GM21717 (cell line): ENCODE data around the gene KRT27.

Experiments
- ATAC-seq: cut with Tn5 transposase; IDR thresholded peaks from one replicate; pipeline ENCODE4 v1.9.1; 2021; ENCODE audit warnings: mild to moderate bottlenecking, moderate library complexity; ENCODE audit not compliant: unreplicated experiment

Gene KRT27

DNA sequence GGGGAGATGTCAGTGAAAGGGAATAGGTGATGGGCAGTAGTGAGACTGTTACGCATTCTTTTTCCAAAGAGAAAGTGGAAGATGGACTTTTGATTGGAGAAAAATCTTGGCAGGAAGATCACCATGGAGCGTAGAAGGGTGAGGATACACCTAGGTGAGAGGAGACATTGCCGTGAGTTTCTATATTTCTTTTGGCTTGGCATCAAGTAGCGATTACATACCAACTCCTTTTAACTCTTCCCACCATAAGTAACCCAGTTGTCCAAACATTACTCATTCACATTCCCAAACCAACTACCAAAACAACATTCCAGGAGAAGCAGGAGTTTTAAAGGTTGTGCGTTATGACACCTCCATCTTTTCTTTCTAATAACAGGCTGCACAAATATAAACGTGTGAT, 28.1 kb upstream of the KRT27 start:
- no peak for ATAC-seq

DNA sequence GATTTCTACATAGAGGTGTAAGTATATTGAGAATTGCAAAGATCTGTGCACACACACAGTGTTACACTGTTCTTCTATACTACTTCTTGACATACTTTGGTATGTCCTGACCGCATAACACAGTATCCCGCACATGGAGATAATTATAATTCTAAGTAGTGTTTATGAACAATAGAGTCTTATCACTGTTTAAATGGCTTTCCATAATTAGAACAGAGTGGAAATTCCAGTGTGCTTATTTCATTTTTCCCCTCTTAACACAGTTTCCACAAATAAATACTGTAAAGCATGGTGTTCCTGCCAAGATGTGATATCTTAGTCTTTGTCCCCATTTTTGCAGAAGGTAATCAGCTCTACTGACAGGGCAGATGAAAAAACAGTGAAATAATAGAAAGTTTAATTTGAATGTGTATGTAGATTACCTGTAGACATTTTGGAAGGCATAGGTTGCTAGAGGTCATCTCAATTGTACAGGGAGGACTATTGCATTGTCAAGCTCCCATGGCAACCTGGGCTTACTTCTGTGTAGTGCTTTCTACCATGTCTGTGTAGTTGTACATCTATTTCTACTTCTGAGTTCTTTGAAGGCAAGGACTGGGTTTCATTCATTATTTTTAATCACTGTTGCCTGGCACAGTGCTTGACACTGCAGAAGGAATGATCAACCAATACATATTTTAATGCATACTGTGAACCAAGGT, 27.5 kb upstream of the KRT27 start:
- ATAC-seq, result no peak

DNA sequence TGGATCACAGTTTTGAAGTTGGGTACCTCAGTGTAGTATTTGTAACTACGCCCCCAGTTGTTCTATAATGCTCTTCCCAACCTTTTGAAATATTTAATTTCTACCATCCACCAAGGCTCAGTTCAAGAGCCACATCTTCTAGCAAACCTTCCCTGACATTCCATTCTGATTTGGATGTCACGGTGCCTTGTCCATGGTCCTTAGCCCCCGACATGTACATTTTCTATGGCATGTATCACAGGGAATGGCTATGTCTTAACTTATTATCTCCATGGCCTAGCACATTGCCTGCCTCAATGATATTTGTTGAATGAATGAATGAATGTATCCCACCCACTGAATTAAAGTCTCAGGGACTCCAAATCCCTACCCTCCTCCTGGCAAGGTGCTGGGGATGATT, 23.8 kb upstream of the KRT27 start:
- ATAC-seq, result no peak

DNA sequence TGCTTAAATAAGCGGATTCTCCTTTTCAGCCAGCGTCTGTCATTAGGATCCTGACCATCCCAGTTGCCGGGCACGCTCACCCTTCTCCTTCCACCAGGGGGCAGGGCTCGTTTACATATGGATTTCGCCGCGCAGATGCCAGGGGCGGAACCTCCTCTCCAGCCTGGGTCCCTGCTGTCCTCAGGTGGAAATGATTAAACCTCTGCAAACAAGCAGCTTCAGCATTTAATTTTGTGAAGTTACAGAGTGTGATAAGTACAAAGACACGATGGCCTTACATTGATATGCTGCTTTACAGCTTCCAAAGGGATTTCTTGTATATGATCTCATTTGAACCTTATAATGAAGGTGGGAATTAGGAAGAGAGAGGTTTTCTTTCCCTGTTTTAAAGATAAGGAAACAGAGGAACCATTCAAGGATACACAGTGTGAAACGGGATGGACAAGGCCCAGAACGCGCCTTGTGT, 21.3 kb upstream of the KRT27 start:
- no peak for ATAC-seq

DNA sequence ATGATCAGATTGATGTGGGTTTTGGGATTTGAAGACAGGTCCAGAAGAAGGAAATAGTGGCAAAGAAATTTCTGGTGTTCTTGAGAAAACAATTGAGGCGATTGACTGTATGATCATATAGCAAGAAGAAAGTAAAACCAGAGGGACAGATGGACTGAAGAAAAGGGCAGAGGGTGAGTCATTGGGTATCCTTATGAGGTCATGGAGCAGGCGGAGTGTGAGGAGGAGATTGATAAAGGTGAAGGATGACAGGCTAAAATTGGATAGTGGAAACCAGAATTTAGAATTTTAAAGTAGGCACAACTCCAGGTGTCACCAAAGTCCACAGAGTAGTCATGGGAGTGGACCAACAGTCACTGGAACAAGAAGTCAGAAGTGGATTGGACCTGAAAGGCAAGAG, 18.8 kb upstream of the KRT27 start:
- no peak for ATAC-seq

DNA sequence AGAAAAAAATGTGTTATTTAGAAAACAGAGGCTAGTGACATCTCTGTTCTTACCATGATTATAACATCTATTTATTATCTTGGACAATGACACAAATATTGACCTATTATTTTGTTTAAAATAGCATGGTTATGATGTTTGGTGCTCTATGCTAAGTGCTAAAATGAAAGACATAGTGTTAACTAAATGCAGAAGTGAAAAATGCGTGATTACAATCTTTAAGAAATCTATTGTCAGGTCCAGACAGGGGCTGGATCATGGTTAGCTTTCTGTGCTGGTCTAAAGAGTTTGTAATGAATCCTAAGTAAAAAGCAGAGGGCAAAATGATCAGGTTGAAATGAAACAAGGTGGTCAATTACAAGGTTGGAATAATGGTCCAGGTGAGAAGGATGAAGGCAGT, 18.0 kb upstream of the KRT27 start:
- no peak for ATAC-seq

DNA sequence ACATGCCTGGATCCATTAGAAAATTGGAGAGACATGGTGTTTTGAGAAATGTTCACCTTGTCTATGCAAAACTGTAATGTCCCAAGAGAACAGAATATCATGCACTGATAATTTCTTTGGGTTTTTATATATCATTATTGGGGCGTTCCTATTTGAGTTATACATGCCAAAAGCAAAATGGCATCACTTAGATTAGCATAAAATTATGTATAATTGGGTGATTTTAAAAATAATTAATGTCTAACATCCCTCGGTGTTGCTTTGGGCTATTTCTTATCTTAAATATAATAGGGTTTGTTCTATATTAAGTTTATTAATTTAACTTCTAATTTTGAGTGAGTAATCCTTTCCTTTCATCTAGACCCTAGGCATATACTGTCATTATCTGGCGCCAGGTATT, 17.5 kb upstream of the KRT27 start, which contains the start of gene KRT28:
Gene KRT28, minus strand, starts transcription at position 101 of the 400 bp plus-strand sequence. Its CDS starts 66 bp downstream, at position 35.
- no peak for ATAC-seq

DNA sequence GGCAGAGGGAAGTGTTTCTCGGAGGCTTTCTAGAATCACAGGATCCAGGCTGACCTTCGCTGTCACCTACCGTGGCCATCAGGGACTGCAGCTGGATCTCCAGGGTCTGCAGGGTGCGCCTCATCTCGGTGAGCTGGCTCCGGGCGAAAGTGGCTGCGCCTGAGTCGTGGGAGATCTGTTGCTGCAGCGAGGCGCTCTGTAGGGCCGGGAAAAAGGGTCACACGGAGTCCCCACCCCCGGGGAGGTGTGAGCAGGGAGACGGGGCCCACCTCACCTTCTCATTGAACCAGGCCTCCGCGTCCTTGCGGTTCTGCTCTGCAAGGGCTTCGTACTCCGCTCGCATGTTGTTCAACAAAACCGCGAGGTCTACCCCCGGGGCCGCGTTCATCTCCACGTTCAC, 14.5 kb upstream of the KRT27 start:
- ATAC-seq, result no peak

DNA sequence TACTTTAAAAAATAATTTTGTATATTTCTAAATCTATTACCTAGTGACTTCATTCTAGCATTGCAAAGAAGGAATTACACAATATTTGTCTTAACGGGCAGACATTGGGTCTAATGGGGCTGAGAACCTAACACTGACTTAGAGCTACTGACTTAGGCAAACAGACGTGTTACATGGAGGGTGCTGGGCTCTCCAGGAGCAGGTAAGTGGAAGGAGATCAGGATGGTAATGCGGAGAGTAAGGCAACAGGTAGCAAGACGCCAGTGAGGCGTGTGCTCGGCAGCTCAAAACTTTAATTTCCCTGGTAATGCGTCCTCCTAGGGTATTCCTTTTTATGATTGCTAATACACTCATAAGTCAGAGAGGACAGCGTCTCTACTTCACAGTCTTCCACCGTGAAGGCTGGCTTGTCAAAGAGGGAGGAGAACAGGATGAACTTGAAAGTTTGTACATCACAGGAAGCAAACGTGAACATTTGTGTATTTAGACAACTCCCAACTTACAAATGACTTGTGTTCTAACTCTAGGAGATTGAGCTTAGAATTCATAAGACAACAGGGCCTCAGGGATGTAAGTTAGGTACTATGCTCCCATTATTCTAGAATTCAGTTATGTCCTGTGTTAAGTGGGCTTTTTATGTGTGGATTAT, 12.8 kb upstream of the KRT27 start:
- no peak for ATAC-seq

DNA sequence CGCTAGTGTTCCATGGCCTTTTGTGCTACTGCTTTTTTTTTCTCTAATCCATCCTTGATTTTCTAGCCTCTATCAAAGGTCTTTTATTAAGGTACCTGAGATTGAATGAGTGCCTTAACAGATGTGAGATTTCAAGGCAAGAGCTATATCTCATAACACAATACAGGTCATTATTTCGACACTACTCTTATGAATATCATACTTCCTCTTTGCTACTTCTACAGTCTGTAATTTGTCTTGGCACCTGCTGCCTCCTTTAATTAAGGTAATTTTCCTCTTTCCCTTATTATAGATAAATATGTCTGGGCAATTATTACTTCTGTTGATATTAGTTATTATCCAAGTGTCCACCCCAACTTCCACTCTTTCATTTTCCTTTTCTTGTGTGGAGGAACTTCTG, 12.1 kb upstream of the KRT27 start:
- ATAC-seq, result no peak

DNA sequence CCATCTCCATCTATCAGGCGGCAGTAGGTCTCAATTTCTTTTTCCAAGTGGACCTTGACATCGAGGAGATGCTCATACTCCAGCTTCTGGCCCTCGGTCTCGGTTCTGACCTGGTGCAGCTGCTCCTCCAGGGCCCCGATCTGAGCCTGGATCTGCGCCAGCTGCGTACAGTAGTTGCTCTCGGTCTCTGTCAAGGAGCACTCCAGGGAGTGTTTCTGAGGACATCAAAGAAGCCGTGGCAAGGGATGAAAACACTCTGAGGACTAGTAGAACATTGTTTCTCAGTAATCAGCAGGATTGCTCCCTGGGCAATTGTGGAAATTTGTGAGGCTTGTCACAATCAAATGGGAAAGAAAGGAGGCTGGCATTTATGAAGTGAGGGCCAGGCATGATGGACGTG, 11.5 kb upstream of the KRT27 start:
- ATAC-seq, result no peak

DNA sequence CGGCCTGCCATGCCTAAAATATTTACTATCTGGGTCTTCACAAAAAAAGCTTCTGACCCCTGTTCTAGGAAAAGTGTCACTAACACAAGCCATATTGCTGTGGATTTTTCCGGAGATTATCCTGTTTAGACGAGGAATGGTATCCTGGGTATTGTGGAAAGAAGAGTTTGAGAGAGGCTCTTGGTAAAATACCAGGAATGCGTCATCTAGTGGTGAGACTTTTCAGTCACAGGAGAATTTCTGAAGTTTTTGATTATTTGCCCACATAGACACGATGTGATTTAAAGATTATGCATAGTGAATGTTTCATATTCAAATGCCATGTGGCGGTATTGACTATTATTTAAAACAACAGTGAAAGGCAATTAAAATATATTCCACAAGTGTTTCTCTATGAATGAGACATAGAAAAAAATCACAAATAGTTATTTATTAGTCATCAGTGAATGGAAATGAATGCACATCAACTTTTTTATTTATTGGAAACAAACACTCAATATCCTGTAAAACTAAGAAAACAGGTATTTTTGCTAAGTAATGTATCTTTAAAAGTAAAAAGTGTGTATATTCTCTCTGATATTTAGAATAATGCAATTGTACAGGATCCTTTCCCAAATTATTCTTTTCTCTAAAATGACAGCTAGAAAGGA, 9.6 kb upstream of the KRT27 start:
- ATAC-seq, result no peak

DNA sequence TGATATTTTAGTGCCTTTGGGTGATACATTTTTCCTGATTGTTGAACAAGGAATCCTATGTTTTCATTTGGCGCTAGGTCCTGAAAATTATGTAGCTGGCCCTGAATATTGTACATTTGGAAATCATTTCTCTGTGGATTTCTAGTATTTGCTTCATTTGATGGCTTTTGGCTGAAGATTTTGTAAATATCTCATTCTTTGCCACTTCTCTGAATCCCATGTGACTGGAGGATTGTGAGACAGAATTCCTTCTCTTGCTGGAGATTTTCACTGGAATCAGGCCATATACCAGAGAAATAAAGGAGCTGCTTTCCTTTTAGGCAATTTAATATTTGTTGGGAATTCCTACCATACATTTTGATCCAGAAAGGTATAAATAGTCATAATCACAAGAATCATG, 8.8 kb upstream of the KRT27 start:
- no peak for ATAC-seq

DNA sequence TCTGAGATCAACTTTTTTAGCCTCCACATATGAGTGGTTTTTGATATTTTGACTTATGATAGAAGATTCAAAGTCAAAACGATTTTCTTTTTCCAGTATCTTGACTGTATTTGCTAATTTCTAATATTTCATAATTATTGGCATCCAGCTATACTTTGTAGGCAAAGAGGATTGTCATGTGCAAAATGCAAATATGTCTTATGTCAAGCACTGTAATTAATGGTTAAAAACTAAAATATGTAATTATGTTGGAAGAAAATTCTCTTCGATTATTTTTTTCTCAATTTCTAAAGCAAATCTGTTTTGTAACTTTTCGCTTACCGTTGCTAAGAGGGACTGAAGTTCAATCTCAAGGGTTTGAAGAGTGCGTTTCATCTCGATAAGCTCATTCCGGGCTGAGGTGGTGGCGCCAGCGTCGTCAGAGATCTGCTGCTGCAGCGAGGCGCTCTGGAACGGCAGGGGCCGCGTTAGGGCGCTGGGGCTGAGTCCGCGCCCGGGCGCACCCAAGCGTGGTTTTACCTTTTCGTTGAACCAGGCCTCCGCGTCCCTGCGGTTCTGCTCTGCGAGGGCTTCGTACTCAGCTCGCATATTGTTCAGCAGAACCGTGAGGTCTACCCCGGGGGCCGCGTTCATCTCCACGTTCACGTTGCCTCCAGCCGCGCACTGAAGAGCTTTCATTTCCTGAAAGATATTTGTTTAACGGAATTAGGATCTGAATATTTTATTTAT, 3.0 kb downstream of the KRT27 start:
- no peak for ATAC-seq

DNA sequence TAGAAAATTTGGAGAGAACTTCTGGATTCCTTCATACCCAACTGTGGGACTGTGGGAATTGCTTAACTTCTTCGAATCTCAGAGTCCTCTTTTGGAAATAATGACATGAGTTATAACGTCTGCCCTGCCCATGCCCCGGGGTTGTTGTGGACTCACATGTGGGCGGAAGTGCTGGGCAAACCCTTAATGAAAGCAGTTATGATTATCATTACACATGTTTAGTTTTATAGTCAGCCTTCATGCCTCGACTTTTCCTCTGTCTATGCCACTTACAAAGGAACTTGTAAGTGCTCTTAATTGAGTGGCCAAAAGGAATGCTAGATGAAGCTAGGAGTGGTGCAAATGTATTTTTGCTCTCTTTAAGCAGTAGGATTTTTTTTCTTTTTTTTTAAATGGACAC, 3.9 kb downstream of the KRT27 start:
- ATAC-seq, result no peak

DNA sequence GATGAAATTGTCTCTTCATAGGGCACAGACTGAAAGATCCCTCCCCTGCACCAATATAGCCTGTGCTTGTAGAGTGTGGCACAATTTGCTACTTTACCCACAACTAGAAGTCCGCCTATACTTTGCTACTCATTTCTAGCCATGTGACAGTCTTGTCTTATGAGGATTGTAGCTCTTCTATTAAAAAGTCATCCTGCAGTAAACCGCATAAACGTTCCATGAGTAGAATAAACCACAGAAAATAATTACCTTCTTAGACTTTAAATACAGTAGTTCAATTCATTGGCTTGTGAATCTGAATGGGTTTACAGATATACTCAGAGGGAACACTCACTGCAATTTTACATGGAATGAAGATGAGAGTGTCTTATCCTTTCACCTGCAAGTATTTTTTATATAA, 4.4 kb downstream of the KRT27 start:
- no peak for ATAC-seq

DNA sequence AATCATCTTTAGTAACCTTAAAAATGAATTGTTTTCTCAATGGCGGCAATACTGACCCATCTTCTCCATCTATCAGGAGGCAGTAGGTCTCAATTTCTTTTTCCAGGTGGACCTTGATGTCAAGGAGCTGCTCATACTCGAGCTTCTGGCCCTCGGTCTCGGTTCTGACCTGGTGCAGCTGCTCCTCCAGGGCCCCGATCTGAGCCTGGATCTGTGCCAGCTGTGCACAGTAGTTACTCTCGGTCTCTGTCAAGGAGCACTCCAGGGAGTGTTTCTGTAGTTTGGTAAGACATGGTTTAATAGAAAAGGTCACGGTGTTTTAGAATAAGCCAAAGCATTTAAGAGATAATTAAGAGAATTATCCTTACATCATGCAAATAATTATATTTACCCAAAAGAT, 4.9 kb downstream of the KRT27 start:
- no peak for ATAC-seq

DNA sequence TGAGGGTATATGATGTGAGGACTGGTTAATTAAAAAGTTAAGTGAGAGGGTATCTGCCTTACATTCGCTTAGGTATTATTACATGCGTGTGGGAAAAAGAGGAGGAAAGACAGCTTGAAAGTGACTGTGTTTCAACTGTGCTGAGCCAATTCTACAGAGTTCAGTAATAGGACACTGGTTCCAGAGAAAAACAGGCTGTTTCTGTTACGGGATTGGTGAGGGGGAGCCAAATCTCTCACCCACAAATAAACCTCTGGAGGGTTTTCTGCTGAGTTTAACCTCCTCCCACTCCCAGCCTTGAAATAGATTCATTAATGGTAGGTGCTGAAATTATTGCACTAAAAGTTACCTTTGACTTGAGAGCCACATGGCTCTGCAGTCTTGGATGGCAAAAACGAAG, 6.4 kb downstream of the KRT27 start:
- ATAC-seq, result no peak

DNA sequence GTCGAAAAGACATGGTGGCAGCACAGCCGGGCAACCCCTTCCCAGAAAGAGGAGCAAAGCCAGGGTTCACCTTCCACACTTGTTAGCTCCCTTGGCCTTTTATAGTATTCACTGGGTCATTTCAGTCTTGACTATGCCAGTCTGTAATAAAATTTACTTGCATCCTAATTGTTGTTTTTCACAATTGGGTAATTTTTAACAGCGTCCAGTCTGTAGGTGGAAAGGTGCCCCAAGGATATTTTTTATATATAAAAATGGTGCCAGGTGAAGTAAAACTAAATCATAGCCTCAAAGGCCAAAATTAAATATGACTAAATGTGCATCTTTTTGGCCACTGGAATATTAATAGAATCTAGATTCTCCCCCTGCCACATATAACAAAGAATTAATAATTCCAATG, 10.2 kb downstream of the KRT27 start, which contains the start of gene KRT26:
Gene KRT26, minus strand, starts transcription at position 101 of the 400 bp plus-strand sequence. Its CDS starts 88 bp downstream, at position 13.
- ATAC-seq, result no peak

DNA sequence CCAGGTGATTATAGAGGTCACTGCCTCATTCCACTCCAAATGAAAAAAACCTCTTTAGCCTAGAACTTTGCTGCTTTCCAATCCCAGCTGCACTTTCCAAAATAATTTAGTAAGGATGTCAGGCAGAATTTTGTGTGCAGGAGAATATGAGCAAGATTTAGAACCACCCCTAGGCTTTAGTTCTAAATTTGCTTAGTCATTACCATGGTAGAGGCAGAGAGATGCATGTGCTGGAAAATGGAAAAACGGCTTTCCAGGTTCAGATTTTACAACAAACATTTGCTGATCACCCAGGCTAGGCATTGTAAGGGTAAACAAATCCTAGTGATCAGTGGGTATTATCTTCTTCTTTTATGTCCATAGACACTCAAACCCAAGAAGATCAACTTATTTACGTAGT, 16.7 kb downstream of the KRT27 start:
- ATAC-seq, result no peak

DNA sequence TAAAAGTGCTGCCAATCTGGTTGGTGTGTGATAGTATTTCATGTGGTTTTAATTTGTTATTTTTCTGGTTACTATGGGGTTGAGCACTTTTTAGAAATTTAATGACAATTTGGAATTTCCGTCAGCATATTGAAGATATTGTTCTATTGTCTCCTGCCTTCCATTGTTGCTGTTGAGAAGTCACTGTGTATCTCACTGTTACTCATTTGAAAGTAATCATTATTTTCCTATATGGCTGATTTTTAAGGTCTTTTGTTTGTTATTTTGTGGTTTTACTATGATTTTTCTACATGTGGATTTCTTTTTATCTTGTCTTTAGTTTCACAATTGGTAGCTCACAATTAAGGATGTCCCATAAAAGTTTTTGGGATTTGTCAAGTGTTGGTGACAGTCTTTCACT, 18.6 kb downstream of the KRT27 start:
- ATAC-seq, result no peak
